ENCODE measurements around the gene VEPH1. TPM values are rescaled to one million over a fixed set of nuclear protein-coding genes. Genes with fewer than 3 reads are reported as not detected.

VEPH1 gene
- total RNA-seq, 1 donor from 2014 or later, result 3.7 TPM

GRCh38 chr3:157404381-157404780, 98.8 kb downstream of the VEPH1 start:
- no peak for TF ChIP-seq CTCF (conservative IDR thresholded peaks at IDR 0.05; ENCODE audit: low read depth, low read length)
- no peak for DNase-seq (ENCODE audit: low read depth)
- no peak overlapping the region for H3K4me3 ChIP-seq (ENCODE audit: low read depth, low read length)

DNA sequence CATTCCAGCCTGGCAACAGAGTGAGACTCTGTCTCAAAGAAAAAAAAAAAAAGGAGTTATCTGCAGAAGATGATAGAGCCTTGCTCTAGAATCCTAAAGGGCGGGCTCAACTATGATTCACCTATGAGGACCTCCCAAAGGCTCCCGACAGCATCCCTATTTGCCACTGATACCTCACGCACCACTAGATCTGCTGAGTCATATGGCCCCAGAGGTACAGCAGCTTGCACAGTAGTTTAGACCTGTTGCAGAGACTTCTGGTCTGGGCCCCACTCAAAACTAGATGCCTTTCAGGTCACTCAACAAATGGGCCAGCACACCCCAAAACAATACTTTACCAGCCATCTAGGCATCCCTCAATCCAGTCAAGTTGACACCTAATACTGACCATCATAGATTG, 104.6 kb downstream of the VEPH1 start:
- no peak for TF ChIP-seq CTCF (conservative IDR thresholded peaks at IDR 0.05; ENCODE audit: low read depth, low read length)
- no peak for DNase-seq (ENCODE audit: low read depth)
- no peak overlapping the region for H3K4me3 ChIP-seq (ENCODE audit: low read depth, low read length)

DNA sequence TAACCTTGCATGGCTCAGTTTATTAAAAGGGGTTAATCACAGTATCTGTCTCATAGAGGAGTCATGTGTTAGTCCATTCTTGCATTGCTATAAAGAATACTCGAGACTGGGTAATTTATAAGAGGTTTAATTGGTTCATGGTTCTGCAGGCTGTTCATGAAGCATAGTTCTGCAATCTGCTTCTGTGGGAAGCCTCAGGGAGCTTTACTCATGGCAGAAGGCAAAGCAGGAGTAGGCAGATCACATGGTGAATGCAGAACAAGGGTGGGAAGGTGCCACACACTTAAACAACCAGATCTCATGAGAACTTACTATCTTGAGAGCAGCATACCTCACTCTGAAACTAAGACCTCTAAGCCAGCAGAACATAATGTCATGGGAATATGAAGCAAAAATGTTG, 108.8 kb downstream of the VEPH1 start:
- TF ChIP-seq CTCF (conservative IDR thresholded peaks at IDR 0.05; ENCODE audit: low read depth, low read length), result no peak
- no peak for DNase-seq (ENCODE audit: low read depth)
- H3K4me3 ChIP-seq (ENCODE audit: low read depth, low read length), result no peak overlapping the region

GRCh38 chr3:157393113-157393512, 110.1 kb downstream of the VEPH1 start:
- H3K4me3 ChIP-seq (ENCODE audit: low read depth, low read length), result no peak overlapping the region
- DNase-seq (ENCODE audit: low read depth), result no peak
- TF ChIP-seq CTCF (conservative IDR thresholded peaks at IDR 0.05; ENCODE audit: low read depth, low read length), result no peak

DNA sequence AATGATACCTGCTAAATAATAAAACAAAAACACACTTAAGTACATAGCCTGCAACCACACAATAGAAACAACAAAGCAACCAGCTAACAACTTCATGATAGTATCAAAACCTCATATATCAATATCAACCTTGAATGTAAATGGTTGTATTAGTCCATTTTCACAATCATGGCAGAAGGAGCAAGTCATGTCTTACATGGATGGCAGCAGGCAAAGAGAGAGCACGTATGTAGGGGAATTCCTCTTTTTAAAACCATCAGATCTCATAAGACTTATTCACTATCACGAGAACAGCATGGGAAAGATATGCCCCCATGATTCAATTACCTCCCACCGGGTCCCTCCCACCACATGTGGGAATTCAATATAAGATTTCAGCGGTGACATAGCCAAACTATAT, 111.1 kb downstream of the VEPH1 start:
- no peak overlapping the region for H3K4me3 ChIP-seq (ENCODE audit: low read depth, low read length)
- no peak for TF ChIP-seq CTCF (conservative IDR thresholded peaks at IDR 0.05; ENCODE audit: low read depth, low read length)
- no peak for DNase-seq (ENCODE audit: low read depth)

DNA sequence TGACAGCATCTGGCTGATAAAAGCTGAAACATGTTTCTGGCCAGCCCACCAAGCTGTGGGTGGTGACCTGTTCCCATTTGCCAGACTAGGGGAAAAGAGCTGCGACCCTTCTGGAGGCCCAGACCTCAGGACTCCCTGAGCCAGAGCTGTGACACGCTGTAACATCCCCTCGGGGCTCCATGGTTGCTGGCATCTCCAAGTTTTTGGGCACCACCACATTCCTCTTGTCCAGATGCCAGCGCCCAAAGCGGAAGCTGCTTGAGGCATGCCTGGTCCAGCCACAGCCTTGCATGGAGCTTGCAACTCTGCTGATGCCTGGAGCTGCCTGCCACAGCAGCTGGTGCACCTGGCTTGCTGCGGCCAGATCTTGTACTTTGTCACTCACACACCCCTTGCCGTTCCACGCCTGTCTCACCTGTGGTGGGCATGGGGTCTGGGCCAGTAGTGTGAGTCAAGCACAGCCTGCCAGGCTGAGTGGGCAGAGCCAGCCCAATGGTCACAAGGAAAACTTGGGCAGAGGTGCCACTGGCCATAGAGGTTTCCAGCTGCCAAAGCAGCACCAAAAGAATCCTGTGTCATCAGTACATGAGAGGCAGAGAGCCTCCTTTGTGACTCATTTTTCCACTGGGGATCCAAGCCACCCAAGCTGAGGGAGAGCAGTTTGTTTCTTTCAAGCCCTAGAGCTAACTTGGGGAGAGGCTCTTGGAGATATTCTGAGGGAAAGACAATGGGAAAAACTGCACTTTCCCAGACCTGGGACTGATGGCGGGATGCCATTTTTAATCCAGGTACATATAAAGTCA, 112.3 kb downstream of the VEPH1 start:
- no peak for DNase-seq (ENCODE audit: low read depth)
- H3K4me3 ChIP-seq (ENCODE audit: low read depth, low read length), result no peak overlapping the region
- no peak for TF ChIP-seq CTCF (conservative IDR thresholded peaks at IDR 0.05; ENCODE audit: low read depth, low read length)

DNA sequence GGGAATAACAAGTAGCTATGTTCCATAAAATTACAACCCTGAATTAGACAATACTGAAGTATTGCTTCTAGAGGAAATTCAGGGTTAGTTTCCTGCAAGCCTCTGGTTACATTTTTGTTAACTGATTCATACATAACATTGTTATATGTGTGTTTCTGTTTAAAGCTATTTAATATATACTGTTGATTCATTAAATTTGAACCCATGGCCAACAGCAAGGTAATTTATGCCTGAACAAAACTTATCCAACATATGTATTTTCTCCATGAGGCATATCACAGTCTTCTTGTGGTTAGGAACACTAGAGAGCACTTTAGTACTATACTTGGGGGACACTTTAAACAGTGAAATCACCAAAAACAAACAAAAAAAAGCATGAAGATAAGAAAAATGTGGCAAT, 114.2 kb downstream of the VEPH1 start:
- TF ChIP-seq CTCF (conservative IDR thresholded peaks at IDR 0.05; ENCODE audit: low read depth, low read length), result no peak
- DNase-seq (ENCODE audit: low read depth), result no peak
- no peak overlapping the region for H3K4me3 ChIP-seq (ENCODE audit: low read depth, low read length)
